Uterus (tissue), 2 donors: ENCODE data around the gene TUBA8.

Experiments used
- POLR2A ChIP-seq, 2 donors: fragments of 450-650 bp; IDR thresholded peaks; one replicate each; pipeline ENCODE4 v1.6.1; 2016; ENCODE audit warnings: antibody characterized with exemption in 2 of 2, mild to moderate bottlenecking in 1 of 2, moderate library complexity in 1 of 2
- TF ChIP-seq, protein P1 (sequence below), 4 experiments: fragments of 200-600 bp in 2 of 4; fragments of 450-650 bp in 2 of 4; sonication (generic) in 2 of 4; IDR thresholded peaks; one replicate each; pipeline ENCODE4 v1.5.1; 2016 to 2019; ENCODE audit warnings: antibody characterized with exemption in 4 of 4, mild to moderate bottlenecking in 2 of 4, moderate library complexity in 1 of 4

DNA sequence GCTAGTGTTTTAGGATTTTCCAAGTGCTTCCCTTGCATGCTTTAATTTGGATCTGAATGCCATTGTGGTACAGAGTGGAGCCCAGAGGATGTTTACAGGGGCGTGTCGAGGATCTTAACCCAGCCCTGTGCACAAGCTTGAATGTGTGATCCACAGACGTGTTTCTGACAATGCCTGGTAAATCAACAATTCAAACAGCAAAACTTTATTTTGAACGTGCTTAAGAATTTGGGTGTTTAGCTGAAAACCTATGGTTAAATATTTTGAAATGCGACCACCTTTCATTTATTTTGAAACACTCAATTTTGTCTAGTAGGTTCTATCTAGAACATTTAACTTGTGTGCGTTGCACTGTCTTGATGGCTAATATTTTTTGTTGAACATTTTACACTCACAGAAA is 1.8 kb downstream of the TUBA8 start:
- TF ChIP-seq, protein P1, sequence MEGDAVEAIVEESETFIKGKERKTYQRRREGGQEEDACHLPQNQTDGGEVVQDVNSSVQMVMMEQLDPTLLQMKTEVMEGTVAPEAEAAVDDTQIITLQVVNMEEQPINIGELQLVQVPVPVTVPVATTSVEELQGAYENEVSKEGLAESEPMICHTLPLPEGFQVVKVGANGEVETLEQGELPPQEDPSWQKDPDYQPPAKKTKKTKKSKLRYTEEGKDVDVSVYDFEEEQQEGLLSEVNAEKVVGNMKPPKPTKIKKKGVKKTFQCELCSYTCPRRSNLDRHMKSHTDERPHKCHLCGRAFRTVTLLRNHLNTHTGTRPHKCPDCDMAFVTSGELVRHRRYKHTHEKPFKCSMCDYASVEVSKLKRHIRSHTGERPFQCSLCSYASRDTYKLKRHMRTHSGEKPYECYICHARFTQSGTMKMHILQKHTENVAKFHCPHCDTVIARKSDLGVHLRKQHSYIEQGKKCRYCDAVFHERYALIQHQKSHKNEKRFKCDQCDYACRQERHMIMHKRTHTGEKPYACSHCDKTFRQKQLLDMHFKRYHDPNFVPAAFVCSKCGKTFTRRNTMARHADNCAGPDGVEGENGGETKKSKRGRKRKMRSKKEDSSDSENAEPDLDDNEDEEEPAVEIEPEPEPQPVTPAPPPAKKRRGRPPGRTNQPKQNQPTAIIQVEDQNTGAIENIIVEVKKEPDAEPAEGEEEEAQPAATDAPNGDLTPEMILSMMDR (IDR thresholded peaks at IDR 0.05) = no peak
- no peak for TF ChIP-seq POLR2A (IDR thresholded peaks at IDR 0.05)
